ENCODE data around the gene SAE1.

Gene SAE1

DNA sequence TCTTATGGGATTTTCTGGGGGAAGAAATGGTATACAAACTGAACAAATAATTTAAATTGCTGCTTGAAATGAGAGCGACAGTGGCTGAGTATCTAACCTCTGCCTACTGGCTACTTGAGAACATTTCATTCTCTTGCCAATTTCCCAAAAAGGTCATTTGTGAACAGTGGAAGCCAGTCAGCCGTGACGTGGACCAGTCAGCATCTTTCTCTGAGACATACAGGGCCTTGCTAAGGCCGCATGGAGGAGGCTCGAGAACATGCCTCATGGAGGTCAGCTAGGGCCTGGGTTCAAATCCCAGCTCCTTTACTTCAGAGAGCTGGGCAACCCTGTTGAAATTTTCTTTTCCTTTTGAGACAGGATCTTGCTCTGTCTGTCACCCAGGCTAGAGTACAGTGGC is 37.4 kb upstream of the SAE1 start:
- in situ Hi-C loops (cut with MboI; ENCODE audit: low sequenced_read_pairs, unreplicated experiment), result no loop called here

DNA sequence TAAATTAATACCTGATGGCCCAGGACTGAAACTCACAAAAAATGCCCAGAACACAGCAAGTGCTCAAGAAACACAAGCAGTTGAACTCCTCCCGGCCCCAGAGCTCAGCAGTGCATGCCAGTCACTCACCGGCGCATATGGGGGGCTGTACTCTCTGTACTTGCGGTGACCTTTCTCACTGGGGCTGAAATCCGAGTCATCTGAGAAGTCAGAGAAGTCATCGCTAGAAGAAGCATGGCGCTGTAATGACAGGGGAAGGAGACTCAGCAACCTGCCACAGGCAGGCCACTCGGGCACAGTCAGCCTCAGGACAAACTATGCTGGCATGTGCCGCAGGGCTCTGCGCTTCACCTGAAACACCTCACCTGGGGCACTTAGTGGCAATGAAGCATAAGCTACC is 36.8 kb upstream of the SAE1 start:
- DNase-seq (ENCODE audit: low spot score), result peak; percentile 84
- TF ChIP-seq, protein P1, sequence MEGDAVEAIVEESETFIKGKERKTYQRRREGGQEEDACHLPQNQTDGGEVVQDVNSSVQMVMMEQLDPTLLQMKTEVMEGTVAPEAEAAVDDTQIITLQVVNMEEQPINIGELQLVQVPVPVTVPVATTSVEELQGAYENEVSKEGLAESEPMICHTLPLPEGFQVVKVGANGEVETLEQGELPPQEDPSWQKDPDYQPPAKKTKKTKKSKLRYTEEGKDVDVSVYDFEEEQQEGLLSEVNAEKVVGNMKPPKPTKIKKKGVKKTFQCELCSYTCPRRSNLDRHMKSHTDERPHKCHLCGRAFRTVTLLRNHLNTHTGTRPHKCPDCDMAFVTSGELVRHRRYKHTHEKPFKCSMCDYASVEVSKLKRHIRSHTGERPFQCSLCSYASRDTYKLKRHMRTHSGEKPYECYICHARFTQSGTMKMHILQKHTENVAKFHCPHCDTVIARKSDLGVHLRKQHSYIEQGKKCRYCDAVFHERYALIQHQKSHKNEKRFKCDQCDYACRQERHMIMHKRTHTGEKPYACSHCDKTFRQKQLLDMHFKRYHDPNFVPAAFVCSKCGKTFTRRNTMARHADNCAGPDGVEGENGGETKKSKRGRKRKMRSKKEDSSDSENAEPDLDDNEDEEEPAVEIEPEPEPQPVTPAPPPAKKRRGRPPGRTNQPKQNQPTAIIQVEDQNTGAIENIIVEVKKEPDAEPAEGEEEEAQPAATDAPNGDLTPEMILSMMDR (IDR thresholded peaks at IDR 0.05; ENCODE audit: borderline replicate concordance, control extremely low read depth, extremely low read depth, insufficient read depth, missing control alignments), result no peak
- in situ Hi-C loops (cut with MboI; ENCODE audit: low sequenced_read_pairs, unreplicated experiment), result no loop called here

More for the DNA sequence above, 37.4 kb upstream of the SAE1 start:
- no peak for DNase-seq (ENCODE audit: low spot score)
- TF ChIP-seq, protein P1 (IDR thresholded peaks at IDR 0.05; ENCODE audit: borderline replicate concordance, control extremely low read depth, extremely low read depth, insufficient read depth, missing control alignments), result no peak

DNA sequence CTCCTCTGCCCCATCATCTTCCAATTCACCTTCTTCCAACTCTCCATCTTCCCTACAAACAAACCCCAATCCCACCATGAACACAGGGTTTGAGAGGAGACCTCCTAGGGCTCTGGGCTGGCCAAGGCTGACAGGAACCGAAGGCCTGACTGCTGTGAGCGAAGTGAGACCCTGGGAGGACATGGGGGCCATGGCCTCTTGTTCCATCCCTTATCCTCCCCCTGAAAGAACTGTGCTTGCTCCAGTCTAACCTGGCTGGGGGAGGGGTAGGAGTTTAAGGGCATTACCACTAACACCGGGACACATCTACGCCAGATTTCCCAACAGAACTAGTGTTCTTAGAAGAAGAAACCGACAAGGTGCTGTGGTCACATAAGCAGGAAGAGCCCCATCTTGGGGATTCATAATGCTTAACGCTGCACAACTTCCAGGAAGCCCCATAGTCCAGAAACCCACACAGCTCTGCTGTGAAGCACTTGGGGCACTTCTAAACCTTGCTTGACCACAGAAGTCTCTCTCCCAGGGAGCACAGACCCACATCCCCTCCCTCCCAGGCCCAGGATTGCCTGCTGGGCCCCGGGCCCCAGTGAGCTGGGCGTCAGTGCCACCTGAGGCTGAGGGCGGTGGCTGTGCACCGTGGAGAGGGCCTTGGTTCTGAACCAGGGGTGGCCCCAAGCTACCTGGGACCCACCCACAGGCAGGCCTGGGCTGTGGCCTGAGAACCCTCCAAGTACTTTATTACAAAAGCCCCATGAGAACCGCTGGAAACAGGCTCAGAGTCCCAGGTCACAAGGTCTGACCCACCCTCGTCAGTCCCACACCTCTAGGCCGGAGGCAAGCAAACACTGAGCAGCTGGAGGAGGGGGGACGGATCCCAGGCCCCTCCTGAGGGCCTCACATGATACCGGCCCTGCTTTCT is 35.8 kb upstream of the SAE1 start:
- TF ChIP-seq, protein P1 (IDR thresholded peaks at IDR 0.05; ENCODE audit: borderline replicate concordance, control extremely low read depth, extremely low read depth, insufficient read depth, missing control alignments), result no peak
- peak; percentile 72 for DNase-seq (ENCODE audit: low spot score)
- in situ Hi-C loops (cut with MboI; ENCODE audit: low sequenced_read_pairs, unreplicated experiment), result no loop called here

DNA sequence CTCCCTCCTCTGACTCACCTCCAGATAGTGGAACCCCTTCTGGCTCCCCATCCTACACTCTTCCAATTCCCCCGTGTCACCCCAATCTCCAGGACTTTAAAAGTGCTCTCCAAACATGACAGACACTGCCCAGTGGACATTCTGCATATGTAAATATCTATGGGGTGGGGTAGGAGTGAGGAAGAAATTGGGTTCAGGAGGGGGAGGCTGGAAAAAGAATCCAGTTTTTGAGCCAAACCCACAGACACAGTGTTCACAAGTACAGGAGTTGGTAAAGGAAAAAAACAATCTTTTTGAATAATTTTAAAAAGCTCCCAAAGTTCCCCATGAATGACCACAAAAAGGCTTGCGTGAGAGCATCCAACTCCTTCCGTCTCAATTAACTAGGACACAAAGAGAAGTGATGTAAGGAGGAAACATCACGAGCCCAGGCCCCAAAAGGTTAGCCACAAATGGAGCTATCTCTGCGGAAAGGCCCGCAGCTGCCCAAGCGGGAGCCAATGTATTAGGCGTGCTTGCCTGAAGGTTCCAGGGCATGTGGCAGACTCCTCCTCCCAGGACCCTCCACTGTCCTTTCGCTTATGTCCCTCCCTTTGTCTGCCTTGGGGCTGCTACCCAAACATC is 35.0 kb upstream of the SAE1 start:
- TF ChIP-seq, protein P1 (IDR thresholded peaks at IDR 0.05; ENCODE audit: borderline replicate concordance, control extremely low read depth, extremely low read depth, insufficient read depth, missing control alignments), result no peak
- no peak for DNase-seq (ENCODE audit: low spot score)
- in situ Hi-C loops (cut with MboI; ENCODE audit: low sequenced_read_pairs, unreplicated experiment), result no loop called here

- in situ Hi-C loops (cut with MboI; ENCODE audit: low sequenced_read_pairs, unreplicated experiment), result no loop called here
- no peak for DNase-seq (ENCODE audit: low spot score)
- TF ChIP-seq, protein P1 (IDR thresholded peaks at IDR 0.05; ENCODE audit: borderline replicate concordance, control extremely low read depth, extremely low read depth, insufficient read depth, missing control alignments), result no peak
These were observed 34.4 kb upstream of the SAE1 start for GRCh38 chr19:47096100-47096704.

DNA sequence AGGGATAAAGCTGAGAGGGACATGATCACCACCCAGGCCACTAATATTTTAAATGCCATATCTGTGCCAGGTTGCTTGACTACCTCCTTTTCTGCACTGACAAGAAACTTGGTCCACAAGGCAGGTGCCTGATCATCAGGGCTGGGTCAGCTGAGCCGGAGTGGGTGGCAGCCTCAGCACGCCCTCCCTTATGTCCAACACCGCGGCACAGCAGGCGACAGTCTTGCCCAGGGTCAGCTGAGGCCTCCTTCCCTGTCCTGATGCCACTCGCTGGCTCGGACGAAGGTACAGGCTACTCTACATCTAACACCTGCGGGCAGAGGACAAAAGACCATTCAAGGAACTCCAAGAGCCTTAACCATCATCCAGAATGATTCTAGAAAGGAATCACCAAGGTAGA is 33.9 kb upstream of the SAE1 start:
- TF ChIP-seq, protein P1 (IDR thresholded peaks at IDR 0.05; ENCODE audit: borderline replicate concordance, control extremely low read depth, extremely low read depth, insufficient read depth, missing control alignments), result no peak
- in situ Hi-C loops (cut with MboI; ENCODE audit: low sequenced_read_pairs, unreplicated experiment), result no loop called here
- DNase-seq (ENCODE audit: low spot score), result no peak
